ENCODE measurements around the gene SNX30.

- TF ChIP-seq CTCF (IDR thresholded peaks at IDR 0.05) = no peak
- TF ChIP-seq SIN3A (IDR thresholded peaks at IDR 0.05; ENCODE audit: borderline replicate concordance, insufficient read depth, low read depth, low read length) = no peak
- TF ChIP-seq REST (IDR thresholded peaks at IDR 0.05; ENCODE audit: insufficient read depth in 1 of 2, low read depth in 2 of 2, low read length in 1 of 2) = no peak
- no peak for TF ChIP-seq POLR2AphosphoS5 (IDR thresholded peaks at IDR 0.05; ENCODE audit: low read depth, low read length)
- TF ChIP-seq TCF7L2 (IDR thresholded peaks at IDR 0.05; ENCODE audit: low read depth, low read length) = no peak
Observed at GRCh38 chr9:112873773-112874405, 123.3 kb downstream of the SNX30 start.

Measured in Panc1 (cell line).